Activated CD4-positive, alpha-beta T cell treated with anti-CD3 and anti-CD28 coated beads for 4 hours (primary cell): ENCODE data around the gene C1QTNF3.
"Not testable (repeated sequence)": the region's sequence is repeated elsewhere in the genome, so short reads cannot be mapped to it uniquely, and the experiment has no call there.

Experiments used
- DNase-seq, 2 donors: peaks; one replicate each; pipeline ENCODE4 v3.0.0-alpha.2; 2020

The C1QTNF3 gene, protein sequence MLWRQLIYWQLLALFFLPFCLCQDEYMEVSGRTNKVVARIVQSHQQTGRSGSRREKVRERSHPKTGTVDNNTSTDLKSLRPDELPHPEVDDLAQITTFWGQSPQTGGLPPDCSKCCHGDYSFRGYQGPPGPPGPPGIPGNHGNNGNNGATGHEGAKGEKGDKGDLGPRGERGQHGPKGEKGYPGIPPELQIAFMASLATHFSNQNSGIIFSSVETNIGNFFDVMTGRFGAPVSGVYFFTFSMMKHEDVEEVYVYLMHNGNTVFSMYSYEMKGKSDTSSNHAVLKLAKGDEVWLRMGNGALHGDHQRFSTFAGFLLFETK

DNA sequence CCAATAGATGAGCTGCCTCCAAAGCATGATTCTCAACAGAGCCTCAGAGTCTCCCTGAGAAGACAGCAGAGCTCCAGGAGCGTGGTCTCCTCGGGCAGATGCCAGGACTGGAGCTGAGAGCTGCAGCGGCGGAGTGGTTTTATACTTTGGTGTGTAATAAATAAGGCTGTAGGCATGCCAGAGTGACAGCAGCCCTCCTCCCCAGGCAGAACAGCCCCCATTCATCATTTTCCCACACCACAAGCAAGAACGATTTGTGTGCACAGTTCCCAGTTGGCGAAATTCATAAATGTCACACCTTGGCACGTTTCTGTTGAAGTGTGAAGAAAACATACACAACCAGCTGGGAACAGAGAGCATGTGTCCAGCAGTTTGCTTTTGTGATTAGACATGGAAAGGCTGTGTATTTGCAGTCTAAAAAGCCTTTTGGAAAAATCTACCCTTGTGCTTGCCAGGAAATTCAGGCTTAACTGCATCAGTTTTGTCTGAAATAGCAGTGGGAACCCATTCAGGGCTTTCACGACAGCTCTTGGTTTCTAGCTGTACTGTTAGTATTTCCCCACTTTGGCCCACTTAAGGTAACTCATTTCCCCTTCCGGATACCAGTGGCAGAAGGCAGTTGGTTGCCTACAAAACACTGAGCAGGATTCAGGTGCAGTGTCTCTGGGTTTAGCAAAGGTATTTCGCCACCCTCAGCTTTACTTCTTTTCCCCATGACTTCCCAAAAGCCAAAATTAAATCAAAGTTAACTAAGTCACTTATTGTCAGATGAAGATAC, at the start of gene C1QTNF3:
C1QTNF3 (minus strand) TSS at position 115 of the 778 bp plus-strand sequence; CDS start at position 27, 88 bp downstream.
- no peak for DNase-seq

- DNase-seq: not testable (repeated sequence)
These were observed 48.0 kb upstream of the C1QTNF3 start for GRCh38 chr5:34091039-34091438.

DNA sequence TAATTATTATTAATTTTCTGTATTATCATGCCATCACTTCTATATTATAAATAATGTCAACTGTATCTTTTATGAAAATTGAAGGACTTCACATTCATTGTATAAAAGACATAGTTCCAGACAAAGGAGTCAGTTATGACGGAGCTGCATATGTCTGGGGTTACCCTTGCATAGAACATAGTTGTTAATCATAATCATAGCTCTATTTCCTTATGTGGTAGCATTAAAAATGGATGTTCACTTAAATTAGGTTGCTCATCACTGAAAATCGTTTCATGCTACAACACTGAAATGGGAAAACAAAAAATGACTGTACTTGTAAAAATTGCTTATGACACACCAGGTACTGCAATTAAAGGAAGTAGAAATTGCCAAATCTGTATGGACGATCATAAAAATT, 46.8 kb upstream of the C1QTNF3 start:
- DNase-seq: not testable (repeated sequence)

DNA sequence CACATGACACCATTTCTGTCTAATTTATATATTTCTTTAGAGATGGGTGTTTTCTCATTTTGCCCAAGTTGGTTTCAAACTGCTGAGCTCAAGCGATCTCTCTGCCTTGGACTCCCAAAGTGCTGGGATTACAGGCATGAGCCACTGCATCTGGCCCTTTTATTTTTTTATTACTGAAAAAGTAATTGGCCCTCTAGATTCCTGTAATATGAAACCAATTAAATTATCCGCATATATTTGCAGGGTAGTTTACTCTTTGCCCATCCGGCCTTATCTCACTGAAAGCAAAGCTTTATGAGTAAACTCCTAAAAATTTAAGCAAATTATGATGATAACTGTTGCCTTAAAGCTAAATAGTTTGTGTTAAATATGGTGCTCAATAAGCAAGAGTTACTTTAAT, 44.7 kb upstream of the C1QTNF3 start:
- not testable (repeated sequence) for DNase-seq

GRCh38 chr5:34083898-34084297, 40.9 kb upstream of the C1QTNF3 start:
- not testable (repeated sequence) for DNase-seq

DNA sequence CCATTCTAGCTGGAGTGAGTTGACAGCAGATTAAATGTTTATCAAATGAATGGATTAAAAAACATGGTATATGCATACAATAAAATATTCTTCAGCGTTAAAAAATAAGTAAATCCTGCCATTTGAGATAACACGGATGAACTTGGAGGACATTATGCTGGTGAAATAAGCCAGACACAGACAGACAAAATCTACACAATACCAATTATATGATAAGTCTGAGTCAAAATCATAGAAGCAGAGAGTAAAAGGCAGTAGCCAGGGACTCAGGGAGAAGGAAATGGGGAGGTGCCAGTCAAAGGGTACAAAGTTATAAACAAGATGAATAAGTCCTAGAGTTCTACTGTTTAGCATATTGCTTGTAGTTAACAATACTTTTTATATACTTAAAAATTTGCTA, 36.5 kb upstream of the C1QTNF3 start:
- not testable (repeated sequence) for DNase-seq

- not testable (repeated sequence) for DNase-seq
These were observed 34.6 kb upstream of the C1QTNF3 start for GRCh38 chr5:34077636-34078035.

DNA sequence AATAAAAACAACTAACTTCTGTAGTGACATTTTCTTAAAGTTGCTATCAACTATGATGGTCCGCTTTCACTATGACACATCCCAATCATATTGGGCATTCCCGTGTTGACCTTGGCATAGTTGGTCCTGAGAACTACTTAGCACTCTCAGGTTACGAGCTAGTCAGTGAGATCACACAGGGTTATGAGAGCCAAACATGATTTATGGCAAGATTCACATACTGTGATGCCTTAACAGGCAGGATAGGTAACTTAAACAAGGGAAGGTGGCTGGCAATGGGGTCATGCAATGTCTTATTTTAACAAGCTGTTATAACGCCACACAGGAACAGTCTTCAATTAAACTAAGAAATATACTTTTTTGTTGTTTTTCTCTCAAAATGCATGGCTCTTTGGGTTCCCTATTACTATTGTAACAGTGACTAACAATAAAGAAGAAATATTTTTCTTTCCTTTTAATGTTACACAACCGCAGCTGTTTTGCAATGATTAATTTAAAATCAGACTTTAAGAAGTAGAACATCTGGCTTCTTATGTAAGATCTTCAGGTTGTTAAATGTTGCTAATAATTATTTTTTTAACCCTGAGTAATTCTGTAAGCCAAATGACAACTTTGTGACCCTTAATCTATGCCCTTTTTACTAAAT, 33.8 kb upstream of the C1QTNF3 start:
- not testable (repeated sequence) for DNase-seq

DNA sequence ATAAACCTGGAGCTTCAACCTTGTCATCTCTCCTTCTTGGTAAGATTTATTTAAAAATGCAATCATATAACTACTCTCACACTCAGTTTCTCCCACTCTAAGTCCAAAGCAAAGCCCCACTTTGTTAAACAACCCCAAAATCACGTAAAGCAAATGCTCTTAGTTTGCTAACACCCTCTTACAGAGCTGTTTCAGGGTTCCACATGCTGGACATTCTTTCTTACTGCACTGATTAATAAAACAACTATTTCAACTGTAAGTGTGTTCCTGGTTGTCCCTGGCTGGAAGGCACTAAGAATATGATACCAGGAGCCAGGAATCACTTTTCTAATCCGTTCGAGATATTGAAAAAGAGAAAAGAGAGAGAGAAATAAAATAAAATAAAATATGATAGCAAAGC, 31.5 kb upstream of the C1QTNF3 start:
- DNase-seq: not testable (repeated sequence)

- DNase-seq: not testable (repeated sequence)
These were observed 31.1 kb upstream of the C1QTNF3 start for GRCh38 chr5:34074071-34074470.

GRCh38 chr5:34070626-34071025, 27.6 kb upstream of the C1QTNF3 start:
- DNase-seq: not testable (repeated sequence)

GRCh38 chr5:34064656-34065055, 21.6 kb upstream of the C1QTNF3 start:
- DNase-seq: no peak

DNA sequence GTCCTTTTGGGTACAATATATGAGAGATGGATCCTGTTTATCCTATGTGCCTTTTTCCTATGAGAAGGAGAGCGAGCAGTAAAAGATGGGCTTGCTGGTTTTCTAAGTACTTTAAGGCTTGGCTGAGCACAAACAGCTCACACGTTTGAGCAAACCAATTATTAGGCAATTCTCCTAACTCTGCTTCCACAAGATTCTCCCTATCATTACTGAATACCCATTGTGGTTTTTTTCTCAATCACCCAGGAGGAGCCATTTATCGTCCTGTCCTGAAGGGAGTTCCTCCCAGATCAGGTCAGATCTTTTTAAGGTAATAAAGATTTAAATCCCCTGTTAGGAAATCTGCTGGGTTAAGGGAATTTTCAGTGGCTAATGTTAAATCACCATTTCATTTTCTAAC, 19.4 kb upstream of the C1QTNF3 start:
- DNase-seq: no peak

DNA sequence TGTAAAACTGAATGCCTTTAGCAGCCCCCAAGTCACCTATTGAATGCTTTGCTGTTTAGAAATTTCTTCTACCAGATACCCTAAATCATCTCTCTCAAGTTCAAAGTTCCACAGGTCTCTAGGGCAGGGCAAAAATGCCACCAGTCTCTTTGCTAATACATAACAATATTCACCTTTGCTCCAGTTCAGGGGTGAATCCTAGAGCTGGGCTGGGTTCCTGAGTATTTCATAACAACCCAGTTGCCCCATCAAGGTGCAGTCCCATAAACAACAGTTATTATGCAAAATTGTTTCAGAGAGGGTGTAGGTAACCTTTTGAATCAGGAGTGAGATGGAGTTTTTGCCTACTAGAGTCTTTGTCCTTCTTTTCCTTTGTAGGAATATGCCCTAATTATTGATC, 19.0 kb upstream of the C1QTNF3 start:
- DNase-seq: no peak

DNA sequence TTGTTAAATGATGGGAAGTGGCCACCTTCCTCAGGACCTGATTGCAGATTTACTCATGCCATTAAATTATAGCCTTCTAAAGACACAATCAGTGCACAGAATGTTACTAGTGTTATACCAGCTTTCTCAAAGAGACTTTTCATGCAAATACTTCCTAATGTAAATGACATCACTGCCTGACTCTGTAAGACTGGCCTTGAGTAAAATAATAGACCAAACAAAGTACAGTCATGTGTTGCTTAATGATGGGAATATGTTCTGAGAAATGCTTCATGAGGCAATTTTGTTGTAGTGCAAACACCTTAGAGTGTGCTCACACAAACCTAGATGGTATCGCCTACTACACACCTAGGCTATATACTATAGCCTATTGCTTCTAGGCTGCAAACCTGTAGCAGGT, 17.0 kb upstream of the C1QTNF3 start:
- DNase-seq: no peak

- DNase-seq: no peak
These were observed 15.5 kb upstream of the C1QTNF3 start for GRCh38 chr5:34058532-34058931.

GRCh38 chr5:34057569-34057968, 14.6 kb upstream of the C1QTNF3 start:
- no peak for DNase-seq

DNA sequence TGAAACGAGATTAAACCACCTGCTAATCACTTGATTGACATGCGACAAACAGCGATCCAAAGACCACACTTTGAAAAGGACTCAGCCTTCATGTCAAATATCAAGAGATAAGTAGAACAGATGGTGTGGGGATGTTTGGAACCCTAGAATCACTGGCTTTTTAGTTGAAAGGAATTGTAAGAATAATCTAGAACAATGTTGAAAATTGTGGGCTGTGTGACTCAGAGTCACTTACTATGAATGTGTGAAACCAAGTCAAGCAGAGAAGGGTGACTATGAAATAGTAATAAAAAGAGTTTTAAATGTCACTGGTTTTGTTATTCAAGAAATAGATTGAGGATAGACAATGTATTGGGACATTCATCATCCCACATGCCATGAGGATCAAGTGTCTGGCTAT, 14.1 kb upstream of the C1QTNF3 start:
- no peak for DNase-seq

DNA sequence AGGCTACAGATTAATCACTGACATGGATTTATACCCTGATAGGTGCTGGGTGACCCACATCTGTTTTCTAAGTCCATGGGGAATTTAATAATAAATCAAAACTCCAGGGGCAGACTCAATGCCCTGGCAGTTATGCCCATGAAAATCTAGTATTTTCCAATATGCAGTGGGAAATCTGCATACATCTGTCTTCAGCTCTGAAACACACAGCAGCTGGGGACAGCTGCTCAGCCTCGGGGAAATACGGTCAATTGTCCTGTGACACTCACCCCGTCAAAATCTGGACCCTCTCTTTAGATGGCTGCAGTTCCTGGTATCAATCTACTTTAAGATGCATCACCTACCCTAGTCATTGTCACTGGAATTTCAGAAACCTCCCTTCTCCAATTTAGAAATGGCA, 12.7 kb upstream of the C1QTNF3 start:
- no peak for DNase-seq

- DNase-seq: no peak
These were observed 11.4 kb upstream of the C1QTNF3 start for GRCh38 chr5:34054400-34054729.

GRCh38 chr5:34053571-34054399, 10.8 kb upstream of the C1QTNF3 start:
- DNase-seq: no peak

DNA sequence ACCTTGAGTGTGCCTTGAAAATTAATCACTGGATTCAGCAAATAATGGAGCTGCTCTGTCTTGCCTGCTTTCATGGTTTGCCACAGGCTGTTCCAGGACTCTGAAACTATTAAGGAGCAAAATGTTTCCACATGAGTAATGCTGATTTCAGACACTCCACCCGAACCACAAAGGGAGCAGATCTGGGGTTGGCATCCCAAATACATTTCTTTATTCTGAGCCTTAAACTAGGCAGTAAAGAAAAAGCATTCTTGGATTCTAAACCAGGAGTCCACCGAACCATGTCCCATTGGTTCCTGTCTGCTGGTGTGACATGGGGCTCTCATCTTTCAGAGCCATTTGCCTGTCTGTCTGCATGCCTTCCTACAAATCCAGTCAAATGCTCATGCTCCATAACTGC, 10.1 kb upstream of the C1QTNF3 start:
- DNase-seq: no peak
